OCI-M2 (cell line): ENCODE measurements around the gene ECM2.

Experiments
- DNase-seq: peaks from one replicate; lab custom pipeline; 2025; ENCODE audit not compliant: unreplicated experiment; lab: John Stamatoyannopoulos, UW

ECM2 gene

DNA sequence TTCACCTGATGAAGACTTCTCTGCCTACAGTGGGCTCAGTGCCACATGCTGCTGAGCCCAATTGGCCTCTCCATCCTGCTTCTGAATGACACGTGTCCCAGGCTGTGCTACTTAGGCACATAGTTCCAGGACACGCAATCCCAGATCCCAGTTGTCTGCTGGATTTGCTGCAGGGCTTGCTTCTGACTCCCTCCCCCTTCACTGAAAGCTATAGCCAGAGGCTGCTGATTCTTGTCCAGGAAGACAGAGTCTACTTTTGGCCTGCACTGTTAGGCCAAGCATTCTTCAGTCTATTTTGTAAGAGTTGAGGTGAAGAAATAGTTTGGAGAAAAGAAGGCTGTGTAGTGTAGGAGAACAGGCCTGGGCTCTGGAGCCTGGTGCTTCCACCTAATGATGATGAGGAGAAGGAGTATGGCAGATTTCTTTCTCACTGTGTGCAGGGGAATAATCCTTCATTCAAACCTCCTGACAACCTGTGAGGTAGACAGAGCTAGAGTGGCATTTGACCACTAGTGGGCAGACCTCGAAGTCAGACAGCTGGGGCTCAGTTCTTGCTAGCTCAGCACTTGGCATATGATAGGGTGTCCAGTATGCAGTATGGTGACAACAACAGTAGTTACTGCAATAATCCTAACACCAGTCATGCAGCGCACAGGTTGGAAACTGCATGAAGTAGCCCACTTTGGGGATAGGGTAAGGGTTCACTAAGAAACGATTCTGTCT, 34.0 kb downstream of the ECM2 start:
- no peak for DNase-seq

DNA sequence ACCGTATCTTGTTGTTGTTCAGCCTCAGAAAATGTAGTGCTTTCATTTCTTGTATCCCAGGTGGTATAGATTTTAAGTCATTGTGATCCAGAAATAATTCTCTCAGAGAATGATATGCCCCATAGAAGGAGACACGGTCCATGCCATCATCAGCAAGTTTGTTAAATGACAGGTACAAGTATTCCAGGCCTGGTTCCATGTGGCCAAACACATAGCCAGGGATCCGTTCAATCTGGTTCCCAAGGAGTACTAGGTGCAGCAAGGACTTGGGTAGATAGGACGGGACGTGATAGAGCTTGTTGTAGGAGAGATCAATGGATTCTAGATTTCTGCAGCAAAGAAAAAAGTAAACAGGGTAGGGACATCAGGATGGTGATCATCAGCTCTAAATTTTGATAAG, 35.1 kb downstream of the ECM2 start:
- DNase-seq = no peak

DNA sequence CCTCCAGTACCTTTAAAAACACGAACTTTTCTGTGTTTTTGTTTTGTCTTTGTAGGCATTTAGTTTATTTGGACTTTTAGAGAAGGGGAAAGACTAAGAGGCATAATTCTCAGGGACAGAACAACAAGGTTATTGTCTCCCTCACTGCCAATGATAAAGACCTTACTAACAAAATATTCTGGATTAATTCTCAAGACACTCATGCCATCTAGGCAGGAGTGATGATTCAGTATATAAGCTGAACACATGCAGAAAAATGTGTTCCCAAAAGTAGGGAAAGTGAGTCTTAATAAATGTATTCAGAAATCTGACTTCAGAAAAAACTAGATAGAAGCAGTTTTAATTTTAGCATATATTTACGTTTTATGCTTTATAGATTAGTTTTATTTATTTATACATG, 36.1 kb downstream of the ECM2 start:
- DNase-seq = no peak

DNA sequence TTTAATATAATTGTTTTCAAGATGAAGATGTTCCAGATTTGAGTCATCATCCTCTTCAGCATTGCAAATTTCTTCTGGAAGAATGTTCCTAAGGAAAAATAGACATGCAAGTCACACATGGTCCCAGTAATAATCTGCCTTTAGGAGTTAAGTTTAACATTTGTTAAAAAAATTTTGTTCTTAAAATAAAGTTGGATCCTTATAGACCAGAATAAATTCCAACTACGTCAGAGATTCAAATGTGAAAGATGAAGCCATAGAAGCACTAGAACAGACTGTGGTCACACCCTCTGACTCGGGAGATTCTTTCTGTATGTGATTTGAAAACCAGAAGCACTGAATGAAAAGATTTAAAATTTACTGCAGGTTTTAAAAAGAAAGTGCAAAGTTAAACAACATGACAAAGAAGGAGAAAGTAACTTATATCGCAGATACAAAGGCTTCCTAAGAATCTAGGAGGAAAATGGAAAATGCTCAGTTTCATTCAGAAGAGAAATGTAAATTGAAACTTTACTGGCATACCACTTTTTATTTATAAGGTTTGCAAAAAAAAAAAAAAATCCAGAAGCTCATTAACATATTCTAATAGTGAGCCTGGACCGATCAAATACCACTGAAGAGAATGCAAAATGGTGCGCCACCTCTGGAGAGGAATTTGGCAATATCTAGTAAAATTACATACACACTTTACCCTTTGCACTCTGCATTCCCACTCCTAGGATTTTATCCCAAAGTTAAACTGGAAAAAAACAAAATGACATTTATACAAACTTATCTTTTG, 39.2 kb downstream of the ECM2 start:
- DNase-seq = no peak

DNA sequence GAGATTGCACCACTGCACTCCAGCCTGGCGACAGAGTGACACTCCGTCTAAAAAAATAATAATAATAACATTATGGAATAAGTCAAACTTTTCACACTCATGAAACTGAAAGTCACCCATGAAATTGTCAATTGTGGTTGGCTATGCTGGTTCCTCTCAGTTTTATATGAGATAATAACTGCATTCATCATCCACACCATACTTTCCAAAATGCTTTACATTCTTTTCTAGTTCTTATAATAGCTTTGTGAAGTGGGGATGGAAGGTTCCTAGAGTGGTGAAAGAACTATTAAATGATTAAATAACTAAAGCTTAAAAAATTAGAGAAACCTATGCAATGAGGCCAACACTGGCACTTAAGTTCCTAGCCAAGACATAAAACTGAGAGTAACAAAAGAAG, 40.9 kb downstream of the ECM2 start:
- DNase-seq = no peak

DNA sequence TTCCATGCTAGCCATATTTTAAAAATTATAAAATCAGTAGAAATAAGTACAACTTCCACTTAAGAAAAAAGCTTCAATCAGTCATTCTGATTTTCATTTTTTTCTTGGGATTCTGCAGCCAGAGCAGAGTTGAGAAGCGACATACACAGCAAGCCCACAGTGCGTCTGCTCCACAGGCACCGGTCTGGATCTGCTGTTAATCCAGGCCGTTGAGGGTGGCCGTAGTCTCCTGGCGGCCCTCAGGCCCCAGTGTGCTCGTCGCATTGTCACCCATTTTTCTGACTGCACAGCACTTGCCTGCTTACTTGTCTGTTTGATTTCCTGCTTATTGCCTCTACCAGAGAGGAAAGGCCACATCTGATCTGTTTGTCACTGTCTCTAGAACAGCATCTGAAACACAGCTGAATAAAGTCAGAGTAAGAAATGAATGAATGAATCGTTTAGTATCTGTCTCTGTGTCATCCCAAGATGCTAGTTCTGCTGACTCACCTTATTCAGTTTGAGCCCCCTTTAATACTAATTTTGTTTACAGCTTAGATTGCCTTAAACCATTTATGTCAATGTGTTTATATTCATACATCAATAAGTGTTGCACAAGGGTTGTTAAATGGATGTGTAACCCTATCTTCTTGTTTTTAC, 41.9 kb downstream of the ECM2 start:
- no peak for DNase-seq

DNA sequence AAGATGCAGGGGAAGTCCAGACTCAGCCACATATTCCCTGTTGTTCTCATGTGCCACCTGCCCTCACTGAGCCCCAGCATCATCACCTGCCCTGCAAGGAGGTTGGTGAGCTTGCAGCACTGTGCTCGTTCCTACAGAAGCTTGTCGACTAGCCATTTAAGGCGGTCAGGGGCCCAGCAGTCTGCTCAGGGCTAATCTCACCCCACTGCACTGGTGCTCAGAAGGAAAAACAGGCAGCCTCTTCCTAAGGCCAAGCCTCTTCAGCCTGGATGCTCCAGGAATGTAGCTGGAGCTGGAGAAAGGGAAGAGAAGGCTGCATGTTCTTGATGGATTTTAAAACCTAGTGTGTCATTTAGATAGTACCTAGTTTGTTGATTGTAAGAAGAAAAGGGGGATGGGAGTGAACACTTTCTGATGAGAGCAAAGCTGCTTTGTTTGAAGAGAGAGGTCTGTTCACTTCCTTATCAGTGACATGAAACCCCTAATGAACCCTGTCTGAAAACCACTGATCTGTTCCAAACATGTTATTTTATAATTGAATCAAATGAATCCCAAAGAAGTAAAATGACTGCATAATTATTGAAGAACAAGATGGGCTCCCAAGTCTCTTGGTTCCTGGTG, 42.9 kb downstream of the ECM2 start:
- no peak for DNase-seq

DNA sequence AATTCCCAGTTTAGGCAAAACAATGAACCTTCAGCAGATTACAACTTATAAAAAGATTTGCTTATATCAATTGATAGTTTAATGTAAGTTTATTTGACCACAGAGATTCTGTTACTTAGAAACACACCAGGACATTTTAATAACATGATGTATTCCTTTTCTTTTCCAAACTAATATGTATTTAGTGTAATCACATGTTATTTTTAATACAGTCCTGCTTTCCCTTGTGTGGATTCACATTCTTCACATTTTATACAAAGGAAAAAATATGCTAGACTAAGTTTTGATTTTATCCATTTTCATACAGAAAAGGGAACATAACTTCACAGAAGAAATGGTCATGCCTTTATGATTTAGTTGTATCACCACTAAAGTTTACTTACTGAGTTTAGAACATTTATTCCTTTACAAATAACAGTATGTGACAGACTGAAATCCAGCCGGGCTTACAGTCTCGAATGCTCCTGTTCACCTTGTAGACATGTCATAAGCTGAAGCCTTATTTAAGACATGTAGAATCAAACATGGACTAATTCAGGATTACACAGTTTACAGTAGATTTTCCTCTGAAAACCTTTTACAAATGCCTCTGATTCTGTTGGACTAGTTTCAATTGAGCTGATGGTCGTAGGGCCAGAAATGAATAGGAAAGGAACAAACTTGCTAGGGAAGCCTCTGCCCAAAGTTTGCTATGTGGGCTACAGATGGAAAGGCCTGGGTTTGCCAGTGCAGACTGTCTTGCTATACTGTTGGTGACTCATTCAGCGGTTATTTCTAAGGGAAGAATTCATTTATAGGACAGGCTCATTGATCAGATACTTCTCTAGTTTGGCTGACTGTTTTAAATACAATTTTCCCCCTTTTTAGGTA, 46.9 kb downstream of the ECM2 start:
- DNase-seq = no peak

DNA sequence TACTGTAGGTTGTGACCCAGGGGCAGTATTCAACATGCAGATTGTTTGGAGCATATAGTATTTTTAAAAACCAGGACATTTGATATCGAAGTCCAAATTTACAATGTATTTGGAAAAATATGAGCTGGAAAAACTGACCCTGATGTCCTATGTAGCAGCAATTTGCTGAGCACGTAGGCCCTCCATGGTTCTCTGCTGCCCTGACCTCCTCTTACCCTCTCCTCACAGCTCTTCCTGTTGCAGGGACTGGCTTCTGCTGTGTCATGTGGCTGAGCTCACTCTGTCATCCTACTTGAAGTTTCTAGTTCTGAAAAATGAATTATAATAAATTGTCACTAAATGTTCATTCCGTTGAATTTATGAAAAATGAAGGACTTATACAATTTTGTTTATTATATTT, 49.4 kb downstream of the ECM2 start:
- no peak for DNase-seq

DNA sequence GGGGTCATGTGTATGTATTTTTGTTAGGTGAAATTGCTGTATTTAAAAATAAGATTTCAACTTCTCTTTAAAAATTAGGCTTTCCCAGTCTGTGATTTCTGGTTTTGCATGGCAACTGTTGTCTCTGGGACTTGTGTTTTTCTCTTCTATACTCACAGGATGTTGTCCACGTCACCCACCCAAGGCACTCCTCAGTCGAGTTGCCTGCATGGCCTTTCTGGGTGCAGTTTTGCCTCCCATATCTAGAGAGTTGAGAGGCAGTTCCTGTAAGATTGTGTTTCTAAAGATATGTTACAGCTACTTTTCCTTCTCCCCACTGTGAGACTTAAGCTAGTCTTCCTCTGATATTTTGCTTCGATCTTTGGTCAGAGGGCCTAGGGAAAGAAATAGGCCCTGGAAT, 51.2 kb downstream of the ECM2 start:
- DNase-seq = no peak

DNA sequence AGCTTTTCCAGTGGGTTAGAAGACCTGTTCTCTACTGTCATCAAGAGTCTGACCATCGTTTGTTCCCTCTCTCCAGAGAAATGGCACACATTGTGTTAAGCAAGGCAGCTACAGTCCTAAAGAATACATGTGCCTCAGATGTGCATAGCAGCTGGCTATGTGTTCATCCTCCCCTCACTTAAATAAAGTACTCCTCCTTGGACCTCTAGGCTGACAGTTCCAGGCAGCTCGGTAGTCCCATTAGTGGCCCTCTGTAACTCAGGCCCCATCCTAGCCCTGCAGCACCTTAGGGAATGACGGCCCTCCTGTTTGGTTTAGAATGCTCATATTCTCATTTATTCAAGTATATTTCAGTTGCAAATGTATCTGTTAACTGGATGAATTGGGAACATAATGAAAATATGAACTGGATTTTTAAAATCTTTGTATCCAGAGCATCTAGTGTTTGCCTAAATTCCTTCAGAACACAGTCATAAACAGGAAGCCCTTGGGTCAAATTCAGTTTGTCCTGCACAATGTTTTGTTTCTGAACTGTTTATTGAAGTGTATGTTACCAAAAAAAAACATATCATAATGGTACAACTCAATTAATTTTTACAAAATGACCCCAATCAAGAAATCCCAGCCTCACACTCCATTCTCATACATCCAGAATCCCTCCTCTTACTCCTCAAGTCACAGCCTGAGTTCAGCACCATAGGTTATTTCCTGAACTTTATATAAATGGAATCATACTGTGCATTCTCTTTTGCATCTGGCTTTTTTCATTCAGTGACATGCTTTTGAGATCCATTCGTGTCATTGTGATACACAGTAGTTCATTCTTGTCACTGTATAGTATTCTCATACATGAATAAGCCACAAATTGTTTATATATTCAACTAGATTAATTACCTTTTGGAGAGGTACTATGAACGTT, 51.9 kb downstream of the ECM2 start:
- no peak for DNase-seq

DNA sequence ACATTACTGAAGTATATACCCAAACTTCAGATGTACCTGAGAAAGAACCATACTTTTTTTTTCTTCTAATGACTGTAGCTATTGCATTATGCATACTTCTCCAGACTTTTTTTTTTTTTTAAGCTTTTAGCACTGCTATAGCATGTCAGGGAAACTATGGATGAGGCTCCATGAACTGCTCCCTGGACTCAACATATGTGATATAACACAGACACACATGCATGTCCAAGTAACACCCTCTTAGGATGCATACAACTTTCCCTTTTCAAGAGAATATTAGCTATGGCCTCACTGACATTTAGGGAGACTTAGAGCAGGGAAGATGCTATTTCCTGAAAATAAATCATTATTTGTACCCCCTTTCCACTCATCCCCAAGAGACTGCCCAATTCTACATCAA, 53.0 kb downstream of the ECM2 start:
- no peak for DNase-seq

DNA sequence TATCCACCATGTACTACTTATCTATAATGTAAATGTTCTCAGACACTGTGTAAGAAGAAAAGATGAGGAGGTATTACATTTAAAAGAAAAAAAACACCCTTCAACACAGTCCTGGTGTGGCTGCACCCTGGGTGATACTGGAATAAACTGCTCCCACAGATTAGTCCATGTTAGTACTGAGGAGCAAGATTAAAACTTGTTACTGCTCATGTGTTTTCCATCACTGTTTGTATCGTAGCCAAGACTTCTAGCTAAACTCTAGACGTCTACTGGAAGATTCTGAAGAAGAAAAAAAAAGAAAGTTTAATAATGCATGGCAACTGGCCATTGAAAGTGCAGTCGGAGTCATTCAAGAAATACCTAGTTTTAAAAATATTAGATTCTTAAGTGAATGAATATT, 53.5 kb downstream of the ECM2 start, which contains the start of gene ASPN:
ASPN (minus strand) TSS at position 178 of the 400 bp plus-strand sequence.
- no peak for DNase-seq

DNA sequence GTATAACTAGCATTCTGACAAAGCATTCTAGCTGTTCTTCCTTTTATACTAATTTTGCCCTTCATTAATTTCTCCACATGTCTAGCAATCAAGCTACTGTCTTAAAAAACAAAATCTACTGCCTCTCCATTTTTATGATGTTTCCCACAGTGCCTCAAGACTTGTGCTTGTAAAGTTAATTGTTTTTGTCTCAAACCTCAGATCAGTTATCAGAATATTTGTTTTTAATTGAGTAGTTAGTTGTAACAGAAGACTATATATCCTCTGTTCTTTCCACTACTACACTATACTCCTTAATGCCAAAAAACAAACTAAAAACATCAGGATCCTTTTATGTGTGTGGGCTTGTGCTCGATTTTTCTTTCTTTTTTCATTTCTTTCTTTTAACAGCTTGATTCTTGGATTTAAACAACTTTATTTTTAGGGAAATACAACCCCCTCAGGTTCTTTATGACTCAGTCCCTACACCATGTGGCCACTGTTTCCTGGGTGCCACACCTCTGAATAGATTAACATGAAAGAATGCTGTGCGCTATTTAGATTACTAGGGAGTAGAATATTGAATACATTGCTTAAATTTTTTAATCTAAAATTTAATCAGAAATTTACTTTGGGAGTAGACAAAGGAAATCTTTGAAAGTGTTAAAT, 54.7 kb downstream of the ECM2 start:
- no peak for DNase-seq

DNA sequence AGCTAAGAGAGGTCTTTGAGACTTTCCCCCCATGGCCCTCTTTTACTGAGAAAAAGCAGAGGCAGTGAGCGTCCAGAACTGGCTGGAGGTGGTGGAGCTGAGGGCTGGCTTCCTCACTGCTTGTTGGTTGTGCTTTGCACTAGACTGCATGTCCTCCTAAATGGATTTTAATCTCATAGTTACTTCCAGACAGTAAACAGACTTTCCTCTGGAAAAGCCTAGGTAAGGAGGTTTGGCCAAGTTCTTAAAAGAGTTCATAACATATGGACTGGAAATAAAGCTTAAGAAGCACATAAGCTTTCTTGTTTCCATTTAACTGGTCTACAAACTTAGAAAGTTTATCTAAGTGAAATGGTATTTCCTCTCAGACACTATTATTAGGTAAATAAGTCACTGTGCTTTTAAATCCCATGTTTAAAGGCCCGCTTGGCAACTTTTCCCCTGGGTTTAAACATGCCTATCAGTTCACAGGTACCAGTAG, 55.5 kb downstream of the ECM2 start:
- no peak for DNase-seq

DNA sequence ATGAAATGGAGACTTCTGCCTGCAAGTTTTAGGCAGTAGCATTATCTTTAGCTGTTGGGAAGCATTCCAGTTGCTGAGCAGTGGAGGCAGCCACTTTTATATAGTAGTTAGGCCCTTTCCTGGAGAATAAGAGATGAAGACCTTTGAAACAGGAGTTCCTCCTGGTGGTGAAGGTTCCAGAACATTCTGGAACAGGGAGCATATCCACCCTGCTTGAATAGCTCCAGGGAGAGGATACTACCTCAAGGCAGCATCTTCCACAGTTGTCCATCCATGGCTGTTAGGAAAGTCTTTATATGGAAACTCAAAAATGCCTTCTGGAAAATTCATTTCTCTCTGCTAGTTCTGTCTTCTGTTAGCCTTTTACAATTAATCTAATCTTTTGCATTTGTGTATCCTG, 56.4 kb downstream of the ECM2 start:
- no peak for DNase-seq

DNA sequence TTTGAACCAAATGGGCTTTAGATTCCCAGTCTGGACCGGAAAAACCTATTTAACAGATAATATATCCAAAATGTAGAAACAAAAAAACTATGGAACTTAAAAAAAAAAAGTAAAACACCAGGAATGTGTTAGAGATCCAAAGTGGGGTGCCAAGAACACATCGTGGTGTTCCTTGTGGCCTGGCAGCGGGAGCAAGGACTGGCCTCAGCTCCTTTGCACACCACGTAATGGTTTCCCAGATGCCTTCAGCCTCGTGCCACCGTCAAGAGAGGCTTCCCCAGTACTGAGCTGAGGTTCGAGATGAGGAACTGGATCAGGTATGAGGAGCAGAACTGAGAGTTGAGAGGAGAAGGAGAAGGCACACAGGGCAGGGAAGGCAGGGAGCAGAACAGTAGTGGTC, 57.0 kb downstream of the ECM2 start:
- no peak for DNase-seq

DNA sequence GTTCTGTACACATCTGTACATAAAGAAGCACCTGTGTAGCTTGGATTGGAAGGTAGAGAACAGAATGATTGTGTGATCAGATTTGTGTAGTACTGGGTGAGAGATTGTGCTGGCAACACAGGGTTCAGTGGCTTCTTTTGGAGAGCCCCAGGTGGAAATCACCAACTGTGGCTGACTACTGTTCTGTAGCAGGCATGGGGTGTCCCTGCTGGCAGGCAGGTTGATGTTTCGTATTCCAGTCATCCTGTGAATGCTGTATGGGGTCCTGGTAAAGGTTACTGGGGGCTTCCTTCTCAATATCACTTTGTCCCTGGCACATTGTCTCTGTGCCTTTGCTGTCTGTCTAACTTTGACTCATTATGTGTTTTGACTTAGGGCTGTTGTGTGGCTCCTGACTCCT, 58.8 kb downstream of the ECM2 start:
- no peak for DNase-seq

DNA sequence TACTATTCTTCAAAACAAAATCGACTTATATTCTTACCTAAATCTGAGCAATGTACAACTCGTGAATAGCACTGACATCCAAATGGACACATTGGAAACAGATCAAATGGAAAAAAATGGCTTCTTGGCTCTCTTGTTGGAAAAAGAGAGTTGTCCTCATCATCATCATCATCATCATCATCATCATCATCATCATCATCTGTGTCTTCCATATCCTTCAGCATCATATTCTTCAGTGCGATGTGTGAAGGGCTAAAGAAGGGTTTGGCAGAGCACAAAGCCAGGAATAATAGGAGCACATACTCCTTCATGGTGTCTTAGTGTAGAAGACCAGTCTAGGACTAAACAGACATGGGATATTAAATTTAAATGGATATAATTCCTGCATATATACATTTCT, 61.2 kb downstream of the ECM2 start:
- no peak for DNase-seq
